GM06990 (cell line): ENCODE results near the gene C12orf75.
A peak's percentile ranks its signal among the peaks of the same experiment; 100 is the strongest.

ENCODE experiments used
- DNase-seq: peaks from one replicate; pipeline ENCODE4 v3.0.0-alpha.2; 2011; ENCODE audit not compliant: insufficient read length; ENCODE audit errors: extremely low read depth
- H3K27me3 ChIP-seq: replicated peaks from 2 replicates; pipeline ENCODE4 v1.6.0; 2011; ENCODE audit warnings: low read length; ENCODE audit not compliant: control insufficient read depth, insufficient read depth
- H3K36me3 ChIP-seq: 2 replicates; pipeline ENCODE4 v1.5.1; 2011; ENCODE audit warnings: low read length; ENCODE audit not compliant: control insufficient read depth, insufficient read depth
- H3K4me3 ChIP-seq: replicated peaks from 2 replicates; pipeline ENCODE4 v1.5.1; 2011; ENCODE audit warnings: low read depth, mild to moderate bottlenecking, control low read depth, low read length
- CTCF ChIP-seq: IDR thresholded peaks from 2 replicates; pipeline ENCODE4 v1.5.1; 2011; ENCODE audit warnings: low read length, control low read depth, mild to moderate bottlenecking, inconsistent platforms; ENCODE audit not compliant: insufficient read depth, poor library complexity, severe bottlenecking

The C12orf75 gene

GRCh38 chr12:105330283-105330930 lies at the start of gene C12orf75:
TSS of gene C12orf75 (plus strand) at chr12:105330691. CDS start at chr12:105330892, 201 bp downstream.
- TF ChIP-seq CTCF: no peak
- H3K4me3 ChIP-seq: peak within 1 kb of the TSS; percentile 83
- no peaks in the 10 kb centered on the region for H3K27me3 ChIP-seq
- no peaks in the 10 kb centered on the region; the same call in 1 of the 2 replicates for H3K36me3 ChIP-seq
- DNase-seq: peak; percentile 93

DNA sequence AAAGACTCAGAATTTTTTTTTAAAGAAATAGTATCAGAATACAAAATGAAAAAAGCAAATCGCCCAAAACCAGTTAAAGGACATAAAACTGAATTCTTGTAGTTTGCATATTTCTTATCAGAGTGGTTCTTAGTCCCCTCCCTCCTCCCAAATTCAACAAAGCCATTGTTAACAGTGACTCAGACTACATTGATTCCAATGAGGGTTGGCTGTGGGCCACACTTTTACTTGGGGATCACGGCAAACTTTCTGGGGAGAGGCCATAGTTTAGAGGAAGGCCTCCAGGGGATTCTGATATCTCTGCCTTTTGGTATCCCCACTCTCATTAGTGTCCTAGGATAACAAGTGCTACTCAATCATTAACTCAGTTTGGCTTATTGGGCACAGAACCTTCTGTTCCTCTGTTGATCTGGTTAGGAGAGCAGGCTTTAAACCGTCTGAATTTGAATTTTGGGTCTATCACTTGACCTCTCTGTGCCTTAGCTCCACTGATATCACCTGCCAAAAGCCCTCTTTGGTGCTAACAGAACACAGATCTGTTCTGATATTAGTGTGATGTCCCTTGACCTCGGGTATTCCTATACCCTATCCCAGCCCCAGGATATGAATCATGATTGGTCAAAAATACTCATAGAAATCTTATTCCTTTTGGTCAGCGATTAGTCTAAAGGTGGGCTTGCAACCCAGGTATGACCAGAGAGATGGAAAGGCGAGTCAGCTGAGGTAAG lies 49.4 kb upstream of the C12orf75 start:
- H3K4me3 ChIP-seq: no peak overlapping the region
- no peaks in the 10 kb centered on the region for H3K27me3 ChIP-seq
- H3K36me3 ChIP-seq: no peaks in the 10 kb centered on the region
- no peak for DNase-seq
- TF ChIP-seq CTCF: no peak

DNA sequence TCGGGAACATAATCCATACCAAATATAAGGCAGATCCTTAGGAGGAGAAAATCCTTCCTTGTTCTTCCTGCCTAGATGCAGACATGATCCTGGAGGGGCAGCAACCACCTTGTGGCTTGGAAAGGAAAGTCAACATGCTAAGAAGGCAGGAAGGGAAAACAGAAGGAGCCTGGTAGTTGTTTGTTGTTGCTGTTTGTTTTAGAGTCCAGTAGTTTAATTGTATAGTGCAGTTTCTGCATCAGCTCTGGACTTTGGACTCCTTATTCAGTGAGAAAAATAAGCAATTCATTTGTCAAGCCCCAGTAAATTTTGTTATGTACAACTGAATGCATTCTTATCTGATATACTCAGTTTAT lies 48.8 kb upstream of the C12orf75 start:
- H3K4me3 ChIP-seq: no peak overlapping the region
- no peak for DNase-seq
- H3K27me3 ChIP-seq: no peaks in the 10 kb centered on the region
- TF ChIP-seq CTCF: no peak
- H3K36me3 ChIP-seq: no peaks in the 10 kb centered on the region

GRCh38 chr12:105285378-105285777 lies 45.1 kb upstream of the C12orf75 start:
- no peak for TF ChIP-seq CTCF
- Histone ChIP-seq H3K36me3 (no peaks in the 10 kb centered on the region), H3K27me3 (no peaks in the 10 kb centered on the region)

GRCh38 chr12:105287408-105287807 lies 43.1 kb upstream of the C12orf75 start:
- Histone ChIP-seq H3K4me3 (no peak overlapping the region), H3K27me3 (no peaks in the 10 kb centered on the region), H3K36me3 (no peaks in the 10 kb centered on the region)
- DNase-seq: no peak
- no peak for TF ChIP-seq CTCF

More at GRCh38 chr12:105285378-105285777, 45.1 kb upstream of the C12orf75 start:
- DNase-seq: no peak
- H3K4me3 ChIP-seq: no peak overlapping the region
